Ishikawa (cell line): ENCODE measurements around the gene SLC25A30.

Experiments used
- CEBPB ChIP-seq: IDR thresholded peaks from 2 replicates; pipeline ENCODE4 v1.6.1; 2012
- REST ChIP-seq: IDR thresholded peaks from 2 replicates; pipeline ENCODE4 v1.6.1; 2012; ENCODE audit warnings: low read depth, mild to moderate bottlenecking
- YY1 ChIP-seq: IDR thresholded peaks from 2 replicates; pipeline ENCODE4 v1.6.1; 2012; ENCODE audit warnings: low read depth

GRCh38 chr13:45364876-45365557 is 53.2 kb downstream of the SLC25A30 start:
- TF ChIP-seq REST: no peak
- TF ChIP-seq YY1: no peak
- TF ChIP-seq CEBPB: no peak
